ENCODE results near the gene TANC1. TPM values are rescaled to one million over a fixed set of nuclear protein-coding genes. Genes with fewer than 3 reads are reported as not detected.

TANC1 gene
- total RNA-seq, 1 donor from 2014 or later: 61.9 TPM

GRCh38 chr2:158965107-158965506 lies 3.3 kb upstream of the TANC1 start:
- H3K27me3 ChIP-seq: no peaks in the 10 kb centered on the region
- TF ChIP-seq POLR2AphosphoS5 (IDR thresholded peaks at IDR 0.05; ENCODE audit: insufficient read depth in 1 of 2, low read depth in 1 of 2): no peak
- TF ChIP-seq CTCF (IDR thresholded peaks at IDR 0.05): no peak
- TF ChIP-seq POLR2A (IDR thresholded peaks at IDR 0.05): no peak
- H3K4me1 ChIP-seq: peaks cover 14% of the 10 kb centered on the region
- H3K9me3 ChIP-seq: no peaks in the 10 kb centered on the region
- no peaks in the 10 kb centered on the region for H3K36me3 ChIP-seq
- intact Hi-C loops (cut with DNase I): no loop called here
- DNase-seq (ENCODE audit: extremely low spot score in 2 of 2): no peak
- H3K27ac ChIP-seq: no peak overlapping the region
- H3K4me3 ChIP-seq: no peak overlapping the region

DNA sequence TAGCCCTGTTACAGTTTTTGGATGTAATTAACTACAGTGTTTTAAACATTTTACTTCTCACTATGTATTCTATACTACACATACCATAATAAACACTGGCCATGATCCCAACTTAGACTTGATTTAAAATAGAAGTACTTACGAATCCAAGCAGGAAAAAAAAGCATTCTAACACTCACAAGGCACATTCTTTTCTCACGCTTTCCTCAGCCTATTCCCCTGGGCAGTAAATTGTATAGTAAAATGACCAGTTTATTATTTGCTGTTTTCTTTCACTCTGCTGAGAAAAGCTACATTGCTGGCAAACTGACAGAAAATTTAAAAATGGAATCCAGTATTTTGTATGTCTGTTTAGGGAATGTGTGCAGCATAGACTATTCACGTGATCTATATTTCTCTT lies 2.8 kb upstream of the TANC1 start:
- no peak for TF ChIP-seq CTCF (IDR thresholded peaks at IDR 0.05)
- TF ChIP-seq POLR2AphosphoS5 (IDR thresholded peaks at IDR 0.05; ENCODE audit: insufficient read depth in 1 of 2, low read depth in 1 of 2): no peak
- no peak for TF ChIP-seq POLR2A (IDR thresholded peaks at IDR 0.05)
- Histone ChIP-seq H3K9me3 (no peaks in the 10 kb centered on the region), H3K27me3 (no peaks in the 10 kb centered on the region), H3K36me3 (no peaks in the 10 kb centered on the region), H3K4me1 (peaks cover 19% of the 10 kb centered on the region), H3K27ac (no peak overlapping the region), H3K4me3 (no peak overlapping the region)
- DNase-seq (ENCODE audit: extremely low spot score in 2 of 2): no peak
- intact Hi-C loops (cut with DNase I): no loop called here

DNA sequence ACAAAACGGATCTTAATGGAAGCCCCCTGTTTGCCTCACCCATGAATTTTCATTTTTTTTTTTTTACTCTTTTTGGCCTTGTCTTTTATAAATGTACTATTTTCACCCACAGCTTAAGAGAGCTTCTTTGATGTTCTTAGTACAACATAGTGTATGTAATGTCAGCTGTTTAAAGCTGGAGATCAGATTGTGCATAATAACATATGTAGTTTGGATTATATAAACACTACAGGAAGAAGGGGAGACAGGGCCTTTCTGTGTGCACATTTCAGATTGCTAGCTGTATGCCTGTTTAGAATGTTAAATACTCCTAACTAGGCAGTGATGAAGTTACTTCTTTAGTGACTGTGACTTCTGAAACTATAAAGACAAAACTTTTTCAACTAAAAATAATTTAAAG lies 2.1 kb upstream of the TANC1 start:
- no peak for TF ChIP-seq POLR2AphosphoS5 (IDR thresholded peaks at IDR 0.05; ENCODE audit: insufficient read depth in 1 of 2, low read depth in 1 of 2)
- TF ChIP-seq CTCF (IDR thresholded peaks at IDR 0.05): no peak
- no peak for TF ChIP-seq POLR2A (IDR thresholded peaks at IDR 0.05)
- intact Hi-C loops (cut with DNase I): no loop called here

GRCh38 chr2:158967114-158967730 lies 1.2 kb upstream of the TANC1 start:
- intact Hi-C loops (cut with DNase I): no loop called here
- no peak for DNase-seq (ENCODE audit: extremely low spot score in 2 of 2)
- Histone ChIP-seq H3K27ac (peak overlapping the region; percentile 80), H3K36me3 (no peaks in the 10 kb centered on the region), H3K27me3 (no peaks in the 10 kb centered on the region), H3K4me3 (peak overlapping the region; percentile 88 to 92), H3K4me1 (peaks cover 33% of the 10 kb centered on the region), H3K9me3 (no peaks in the 10 kb centered on the region)
- TF ChIP-seq CTCF (IDR thresholded peaks at IDR 0.05): peak in 1 of 3 experiments; percentile 13
- TF ChIP-seq POLR2A (IDR thresholded peaks at IDR 0.05): no peak

More for the DNA sequence above, 2.1 kb upstream of the TANC1 start:
- no peak overlapping the region for H3K27ac ChIP-seq
- no peak for DNase-seq (ENCODE audit: extremely low spot score in 2 of 2)
- H3K4me3 ChIP-seq: no peak overlapping the region
- H3K27me3 ChIP-seq: no peaks in the 10 kb centered on the region
- peaks cover 24% of the 10 kb centered on the region for H3K4me1 ChIP-seq
- H3K9me3 ChIP-seq: no peaks in the 10 kb centered on the region
- no peaks in the 10 kb centered on the region for H3K36me3 ChIP-seq

GRCh38 chr2:158967731-158968395 lies 577 bp upstream of the TANC1 start:
- peaks cover 40% of the 10 kb centered on the region for H3K4me1 ChIP-seq
- H3K4me3 ChIP-seq: peak overlapping the region; percentile 88 to 92
- H3K36me3 ChIP-seq: no peaks in the 10 kb centered on the region
- TF ChIP-seq POLR2AphosphoS5 (IDR thresholded peaks at IDR 0.05; ENCODE audit: insufficient read depth in 1 of 2, low read depth in 1 of 2) (peak in 1 of 2 donors; percentile 43), POLR2A (IDR thresholded peaks at IDR 0.05) (no peak)
- no peak for DNase-seq (ENCODE audit: extremely low spot score in 2 of 2)
- no peaks in the 10 kb centered on the region for H3K9me3 ChIP-seq
- no peaks in the 10 kb centered on the region for H3K27me3 ChIP-seq
- H3K27ac ChIP-seq: peak overlapping the region; percentile 80
- intact Hi-C loops (cut with DNase I): no loop called here

Measured in vagina (tissue), 2 donors.